Measurements from ENCODE around the gene TRPC4. TPM values are rescaled to one million over a fixed set of nuclear protein-coding genes. Genes with fewer than 3 reads are reported as not detected.

Gene TRPC4
- total RNA-seq, 1 donor from 2014 or later = 0.26 TPM

DNA sequence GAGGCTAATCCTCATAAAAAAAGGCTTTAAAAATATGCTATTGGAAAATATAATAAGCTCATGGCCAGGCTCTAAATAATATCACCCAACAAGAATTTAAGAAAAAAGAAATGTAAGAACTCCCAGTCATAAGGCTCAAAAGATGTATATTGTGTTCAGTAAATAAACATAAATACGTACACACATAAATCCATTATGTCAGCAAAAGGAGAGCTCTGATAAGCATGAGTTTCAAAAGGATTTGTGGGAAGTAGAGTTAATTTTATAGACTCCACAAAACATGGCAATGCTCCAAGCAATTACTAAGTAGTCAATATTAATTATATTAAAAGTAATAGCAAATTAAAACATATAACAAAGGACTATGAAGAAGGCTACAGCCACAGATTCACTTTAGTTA, 37.3 kb upstream of the TRPC4 start:
- FAIRE-seq (no peak), DNase-seq (ENCODE audit: low read depth) (no peak)
- Histone ChIP-seq H3K4me3 (ENCODE audit: low read depth, low read length) (no peak overlapping the region), H3K27me3 (ENCODE audit: control insufficient read depth, insufficient read depth, low read length) (no peaks in the 10 kb centered on the region), H3K36me3 (ENCODE audit: control insufficient read depth, insufficient read depth, low read length) (no peaks in the 10 kb centered on the region)
- TF ChIP-seq, protein P1, sequence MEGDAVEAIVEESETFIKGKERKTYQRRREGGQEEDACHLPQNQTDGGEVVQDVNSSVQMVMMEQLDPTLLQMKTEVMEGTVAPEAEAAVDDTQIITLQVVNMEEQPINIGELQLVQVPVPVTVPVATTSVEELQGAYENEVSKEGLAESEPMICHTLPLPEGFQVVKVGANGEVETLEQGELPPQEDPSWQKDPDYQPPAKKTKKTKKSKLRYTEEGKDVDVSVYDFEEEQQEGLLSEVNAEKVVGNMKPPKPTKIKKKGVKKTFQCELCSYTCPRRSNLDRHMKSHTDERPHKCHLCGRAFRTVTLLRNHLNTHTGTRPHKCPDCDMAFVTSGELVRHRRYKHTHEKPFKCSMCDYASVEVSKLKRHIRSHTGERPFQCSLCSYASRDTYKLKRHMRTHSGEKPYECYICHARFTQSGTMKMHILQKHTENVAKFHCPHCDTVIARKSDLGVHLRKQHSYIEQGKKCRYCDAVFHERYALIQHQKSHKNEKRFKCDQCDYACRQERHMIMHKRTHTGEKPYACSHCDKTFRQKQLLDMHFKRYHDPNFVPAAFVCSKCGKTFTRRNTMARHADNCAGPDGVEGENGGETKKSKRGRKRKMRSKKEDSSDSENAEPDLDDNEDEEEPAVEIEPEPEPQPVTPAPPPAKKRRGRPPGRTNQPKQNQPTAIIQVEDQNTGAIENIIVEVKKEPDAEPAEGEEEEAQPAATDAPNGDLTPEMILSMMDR (IDR thresholded peaks at IDR 0.05; ENCODE audit: insufficient read depth, low read length, severe bottlenecking) = no peak

DNA sequence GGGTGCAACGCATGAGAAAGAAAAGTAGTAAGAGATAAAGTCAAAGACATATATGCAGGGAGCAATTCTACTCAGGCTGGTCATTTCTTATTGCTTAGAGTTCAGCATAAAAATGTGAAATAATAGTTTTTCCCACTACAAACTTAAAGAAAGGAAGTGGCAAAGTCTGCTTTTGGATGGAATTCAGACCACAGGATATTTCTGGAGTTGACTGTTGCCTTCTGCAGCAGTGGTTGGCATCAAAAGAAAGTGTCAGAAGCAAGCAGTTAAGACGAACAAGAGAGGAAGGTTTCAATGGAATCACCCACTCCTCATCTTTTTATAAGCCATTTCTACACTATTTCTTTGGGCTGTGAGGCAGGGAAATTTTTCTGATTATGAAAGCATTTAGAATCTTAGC, 36.2 kb upstream of the TRPC4 start:
- TF ChIP-seq, protein P1 (IDR thresholded peaks at IDR 0.05; ENCODE audit: insufficient read depth, low read length, severe bottlenecking) = no peak
- DNase-seq (ENCODE audit: low read depth) = no peak
- Histone ChIP-seq H3K4me3 (ENCODE audit: low read depth, low read length) (no peak overlapping the region), H3K36me3 (ENCODE audit: control insufficient read depth, insufficient read depth, low read length) (no peaks in the 10 kb centered on the region), H3K27me3 (ENCODE audit: control insufficient read depth, insufficient read depth, low read length) (no peaks in the 10 kb centered on the region)
- no peak for FAIRE-seq

DNA sequence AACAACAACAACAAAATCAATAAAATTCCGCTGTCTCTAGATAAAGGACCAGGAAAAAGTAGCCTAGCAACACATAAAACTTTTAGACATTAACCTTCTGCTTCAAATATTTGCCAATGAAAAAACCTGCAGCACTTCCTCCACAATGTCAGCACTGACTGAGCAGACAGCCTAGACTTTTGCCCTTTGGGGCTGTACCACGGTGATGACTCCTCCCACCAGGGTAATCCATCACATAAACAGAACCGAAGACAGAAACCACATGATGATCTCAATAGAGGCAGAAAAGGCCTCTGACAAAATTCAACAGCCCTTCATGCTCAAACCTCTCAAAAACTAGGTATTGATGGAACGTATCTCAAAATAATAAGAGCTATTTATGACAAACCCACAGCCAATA, 30.2 kb upstream of the TRPC4 start:
- no peak overlapping the region for H3K4me3 ChIP-seq (ENCODE audit: low read depth, low read length)
- H3K27me3 ChIP-seq (ENCODE audit: control insufficient read depth, insufficient read depth, low read length) = no peaks in the 10 kb centered on the region
- DNase-seq (ENCODE audit: low read depth) (no peak), FAIRE-seq (no peak)
- TF ChIP-seq, protein P1 (IDR thresholded peaks at IDR 0.05; ENCODE audit: insufficient read depth, low read length, severe bottlenecking) = no peak
- H3K36me3 ChIP-seq (ENCODE audit: control insufficient read depth, insufficient read depth, low read length) = no peaks in the 10 kb centered on the region

DNA sequence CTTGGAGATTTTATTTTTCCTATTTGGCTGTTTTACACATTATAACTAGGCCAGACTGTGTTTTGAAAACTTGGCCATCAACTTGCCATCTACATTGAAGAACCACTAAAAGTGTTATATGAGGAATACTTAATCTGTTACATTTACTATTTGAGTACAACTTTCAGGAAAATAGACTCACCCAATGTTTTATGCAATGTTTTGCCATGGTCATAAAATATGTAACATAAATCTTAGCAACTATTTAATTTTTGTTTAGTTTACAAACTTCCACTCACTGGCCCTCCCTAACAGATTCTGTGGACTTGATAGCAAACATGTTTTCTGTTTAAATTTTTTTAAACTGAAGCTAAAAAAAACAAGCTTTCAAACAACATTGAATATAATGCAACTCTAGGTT, 23.7 kb upstream of the TRPC4 start:
- TF ChIP-seq, protein P1 (IDR thresholded peaks at IDR 0.05; ENCODE audit: insufficient read depth, low read length, severe bottlenecking) = no peak
- FAIRE-seq (no peak), DNase-seq (ENCODE audit: low read depth) (no peak)
- H3K4me3 ChIP-seq (ENCODE audit: low read depth, low read length) = no peak overlapping the region
- no peaks in the 10 kb centered on the region for H3K27me3 ChIP-seq (ENCODE audit: control insufficient read depth, insufficient read depth, low read length)
- H3K36me3 ChIP-seq (ENCODE audit: control insufficient read depth, insufficient read depth, low read length) = no peaks in the 10 kb centered on the region

DNA sequence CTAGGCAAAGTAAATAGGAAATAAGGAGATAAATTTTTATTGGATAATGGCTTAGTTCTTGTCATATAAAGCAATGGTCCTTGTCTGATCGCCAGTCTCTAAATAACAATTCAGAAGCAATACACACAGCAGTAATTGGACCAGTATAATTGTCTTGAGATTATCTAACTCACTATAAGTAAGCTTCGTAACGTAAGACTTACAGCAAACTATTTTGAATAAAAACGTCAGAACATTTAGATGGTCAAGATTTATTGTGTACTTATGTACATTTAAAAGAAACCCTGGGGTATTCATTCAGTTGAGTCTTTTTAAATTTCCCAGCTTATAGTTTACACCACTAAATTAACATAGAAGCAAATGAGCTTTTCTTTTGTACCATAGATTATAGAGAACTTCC, 20.2 kb upstream of the TRPC4 start:
- no peaks in the 10 kb centered on the region for H3K27me3 ChIP-seq (ENCODE audit: control insufficient read depth, insufficient read depth, low read length)
- TF ChIP-seq, protein P1 (IDR thresholded peaks at IDR 0.05; ENCODE audit: insufficient read depth, low read length, severe bottlenecking) = no peak
- no peak overlapping the region for H3K4me3 ChIP-seq (ENCODE audit: low read depth, low read length)
- DNase-seq (ENCODE audit: low read depth) (no peak), FAIRE-seq (no peak)
- no peaks in the 10 kb centered on the region for H3K36me3 ChIP-seq (ENCODE audit: control insufficient read depth, insufficient read depth, low read length)

DNA sequence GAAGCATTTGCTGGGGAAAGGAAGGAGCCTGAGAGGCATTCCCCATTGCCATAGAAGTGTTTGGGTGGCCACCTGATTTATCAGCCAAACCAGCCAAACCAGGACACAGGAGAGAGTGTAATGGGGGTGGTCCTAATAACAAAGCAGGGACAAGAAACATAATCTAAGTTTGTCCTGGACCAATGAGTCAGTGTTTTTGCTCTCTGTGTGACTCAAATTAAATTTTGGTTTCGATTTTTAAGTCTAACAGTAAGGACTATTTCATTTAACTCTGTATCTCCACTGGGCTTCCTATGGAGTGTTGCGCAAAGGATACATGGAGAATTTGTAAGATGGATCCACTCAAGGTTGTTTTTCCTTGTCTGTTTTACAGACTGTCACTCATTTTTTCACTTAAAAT, 19.5 kb upstream of the TRPC4 start:
- Histone ChIP-seq H3K36me3 (ENCODE audit: control insufficient read depth, insufficient read depth, low read length) (no peaks in the 10 kb centered on the region), H3K4me3 (ENCODE audit: low read depth, low read length) (no peak overlapping the region), H3K27me3 (ENCODE audit: control insufficient read depth, insufficient read depth, low read length) (no peaks in the 10 kb centered on the region)
- TF ChIP-seq, protein P1 (IDR thresholded peaks at IDR 0.05; ENCODE audit: insufficient read depth, low read length, severe bottlenecking) = no peak
- DNase-seq (ENCODE audit: low read depth) = peak; percentile 7
- no peak for FAIRE-seq
